Stimulated activated CD4-positive, alpha-beta T cell treated with anti-CD3 and anti-CD28 coated beads, Interleukin-12 subunit alpha, Interleukin-12 subunit beta, amount 100 ng/mL, for 4 hours (primary cell): Measurements from ENCODE around the gene PTPRN2.

Source experiments
- DNase-seq: peaks from one replicate; pipeline ENCODE4 v3.0.0-alpha.2; 2020

PTPRN2 gene

DNA sequence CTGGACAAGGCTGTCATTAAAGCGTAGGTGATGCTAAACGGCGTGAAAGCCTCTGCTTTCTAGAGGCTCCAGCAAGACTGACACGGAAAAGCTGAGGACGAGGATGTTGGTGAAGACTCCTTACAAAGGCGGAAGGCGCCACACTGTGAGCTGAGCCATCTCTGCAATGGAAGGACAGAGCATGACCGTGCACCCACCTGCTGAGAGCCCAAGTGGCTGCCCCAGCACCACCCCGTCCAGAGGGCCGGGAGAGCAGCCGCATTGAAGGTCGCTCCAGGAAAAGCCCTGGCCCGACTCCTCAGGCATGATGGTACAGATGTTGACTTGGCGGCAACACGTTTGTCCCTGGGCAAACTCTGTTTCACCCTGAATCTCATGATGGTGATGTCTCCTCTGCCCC lies 758.1 kb downstream of the PTPRN2 start:
- no peak for DNase-seq

- no peak for DNase-seq
These were observed 758.7 kb downstream of the PTPRN2 start for GRCh38 chr7:157828881-157829280.

GRCh38 chr7:157828190-157828589 lies 759.4 kb downstream of the PTPRN2 start:
- DNase-seq: no peak

DNA sequence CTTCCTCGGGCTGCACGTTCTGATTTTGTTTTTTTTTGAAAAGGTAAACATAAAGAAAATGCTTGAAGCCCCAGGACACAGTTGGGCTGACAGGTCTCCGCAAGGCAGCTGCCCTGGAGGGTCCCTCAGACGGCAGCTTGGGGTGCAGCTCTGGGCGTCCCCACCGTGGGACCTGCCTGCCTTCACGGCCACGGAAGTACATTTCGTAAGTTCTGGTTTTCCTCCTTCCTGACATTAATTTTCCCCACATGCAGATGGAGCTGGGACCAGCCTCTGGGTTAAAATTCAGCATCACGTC lies 759.8 kb downstream of the PTPRN2 start:
- no peak for DNase-seq

DNA sequence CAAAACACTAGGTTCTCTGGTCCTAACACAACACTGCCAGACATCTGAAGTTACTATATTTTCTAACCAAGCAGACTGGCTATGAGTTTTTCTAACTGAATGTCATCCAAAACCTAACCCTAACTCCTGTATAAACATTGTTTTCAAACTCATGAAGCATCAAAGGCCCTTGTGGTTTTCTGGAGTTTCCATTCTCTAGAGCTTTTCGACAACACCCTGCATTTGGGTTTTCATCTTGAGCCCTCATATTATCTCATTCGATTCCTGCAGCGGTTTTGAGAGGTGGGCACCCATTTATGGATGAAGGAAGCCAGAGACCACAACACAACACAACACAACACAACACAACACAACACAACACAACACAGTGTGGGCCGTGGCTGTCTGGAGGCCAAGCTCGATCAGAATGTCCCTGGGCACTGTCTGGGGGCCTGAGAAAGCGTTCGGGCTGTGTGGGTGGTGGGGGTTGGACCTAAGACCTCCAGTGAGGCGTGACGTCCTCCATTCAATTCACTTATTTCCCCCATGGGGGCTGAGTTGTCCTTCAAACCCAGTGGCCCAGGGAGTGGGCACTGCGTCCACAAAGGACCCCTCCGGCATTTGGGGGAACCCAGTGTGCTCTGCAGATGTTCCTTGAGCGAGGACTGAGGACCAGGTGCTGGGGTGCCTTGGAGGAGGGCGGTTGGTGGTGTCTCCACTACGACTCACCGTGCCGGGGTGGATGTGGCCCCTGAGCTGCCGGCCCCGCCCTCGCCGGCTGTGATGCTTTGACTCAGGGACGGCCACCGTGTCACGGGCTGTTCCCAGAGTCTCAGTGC lies 760.4 kb downstream of the PTPRN2 start:
- no peak for DNase-seq

- DNase-seq: no peak
These were observed 761.1 kb downstream of the PTPRN2 start for GRCh38 chr7:157826566-157826965.

GRCh38 chr7:157825325-157825724 lies 762.3 kb downstream of the PTPRN2 start:
- DNase-seq: no peak

- no peak for DNase-seq
These were observed 762.9 kb downstream of the PTPRN2 start for GRCh38 chr7:157824819-157825121.

DNA sequence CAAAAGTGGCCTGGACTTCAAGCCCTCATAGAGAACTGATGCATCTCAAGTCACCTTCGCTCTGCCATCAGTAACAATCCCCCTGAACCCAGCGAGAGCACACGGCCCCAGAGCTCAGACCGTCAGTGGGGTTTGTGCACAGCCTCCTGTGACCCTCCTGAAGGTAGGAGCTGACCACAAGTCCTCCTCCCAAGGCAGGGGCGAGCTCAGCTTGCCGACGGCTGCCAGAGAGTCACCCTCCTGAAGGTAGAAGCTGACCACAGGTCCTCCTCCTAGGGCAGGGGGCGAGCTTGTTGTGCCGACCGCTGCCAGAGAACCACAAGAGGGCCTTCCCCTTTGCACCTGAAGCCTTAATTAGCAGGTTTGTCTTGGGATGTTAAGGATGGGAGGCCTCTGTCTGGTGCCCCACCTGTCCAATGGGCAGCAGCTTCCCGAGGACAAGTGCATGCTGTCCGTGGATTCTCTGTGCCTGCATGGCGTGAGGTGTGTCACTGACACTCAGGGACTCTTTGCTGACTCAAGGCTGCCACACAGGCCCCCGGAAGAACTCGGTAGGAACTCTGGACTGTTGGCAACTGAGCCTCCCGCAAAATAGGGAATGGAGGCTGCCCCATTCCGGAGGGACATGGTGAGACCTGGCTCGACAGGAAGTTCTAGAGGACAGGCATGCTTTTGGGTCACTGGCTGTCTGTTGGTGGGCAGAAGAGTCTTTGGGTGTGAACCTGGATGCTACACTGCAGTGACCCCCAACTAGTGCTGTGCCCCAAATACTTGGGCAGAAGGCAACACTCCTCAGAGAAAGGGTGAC lies 763.4 kb downstream of the PTPRN2 start:
- no peak for DNase-seq

DNA sequence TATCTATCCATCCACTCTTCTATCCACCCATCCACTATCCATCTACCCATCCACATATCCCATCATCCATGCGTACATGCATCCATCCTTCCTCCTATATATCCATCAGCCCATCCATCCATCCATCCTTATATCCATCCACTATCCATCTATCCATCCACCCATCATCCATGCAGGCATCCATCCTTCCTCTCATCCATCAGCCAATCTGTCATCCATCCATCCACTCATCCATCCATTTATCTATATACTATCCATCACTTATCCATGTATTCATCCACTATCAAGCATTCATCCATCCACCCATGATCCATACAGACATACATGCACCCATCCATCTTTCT lies 765.0 kb downstream of the PTPRN2 start:
- DNase-seq: no peak

GRCh38 chr7:157821959-157822687 lies 765.5 kb downstream of the PTPRN2 start:
- no peak for DNase-seq

GRCh38 chr7:157820796-157821195 lies 766.8 kb downstream of the PTPRN2 start:
- no peak for DNase-seq

DNA sequence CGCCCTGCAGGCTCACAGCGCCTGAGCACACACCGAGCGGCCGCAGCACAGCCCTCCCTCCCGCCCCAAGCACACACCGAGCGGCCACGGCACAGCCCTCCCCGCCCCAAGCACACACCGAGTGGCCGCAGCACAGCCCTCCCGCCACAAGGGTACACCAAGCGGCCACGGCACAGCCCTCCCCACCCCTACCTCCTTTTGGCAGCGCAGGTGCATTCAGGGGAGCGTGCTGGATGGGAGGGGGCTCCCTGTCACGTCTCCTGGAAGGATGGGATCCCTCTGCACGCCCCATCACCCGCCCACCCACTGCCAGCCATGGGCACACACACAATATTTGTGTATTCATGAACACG lies 768.2 kb downstream of the PTPRN2 start:
- no peak for DNase-seq

GRCh38 chr7:157818701-157819454 lies 768.7 kb downstream of the PTPRN2 start:
- no peak for DNase-seq

- no peak for DNase-seq
These were observed 769.5 kb downstream of the PTPRN2 start for GRCh38 chr7:157817944-157818700.

GRCh38 chr7:157817433-157817832 lies 770.2 kb downstream of the PTPRN2 start:
- no peak for DNase-seq

DNA sequence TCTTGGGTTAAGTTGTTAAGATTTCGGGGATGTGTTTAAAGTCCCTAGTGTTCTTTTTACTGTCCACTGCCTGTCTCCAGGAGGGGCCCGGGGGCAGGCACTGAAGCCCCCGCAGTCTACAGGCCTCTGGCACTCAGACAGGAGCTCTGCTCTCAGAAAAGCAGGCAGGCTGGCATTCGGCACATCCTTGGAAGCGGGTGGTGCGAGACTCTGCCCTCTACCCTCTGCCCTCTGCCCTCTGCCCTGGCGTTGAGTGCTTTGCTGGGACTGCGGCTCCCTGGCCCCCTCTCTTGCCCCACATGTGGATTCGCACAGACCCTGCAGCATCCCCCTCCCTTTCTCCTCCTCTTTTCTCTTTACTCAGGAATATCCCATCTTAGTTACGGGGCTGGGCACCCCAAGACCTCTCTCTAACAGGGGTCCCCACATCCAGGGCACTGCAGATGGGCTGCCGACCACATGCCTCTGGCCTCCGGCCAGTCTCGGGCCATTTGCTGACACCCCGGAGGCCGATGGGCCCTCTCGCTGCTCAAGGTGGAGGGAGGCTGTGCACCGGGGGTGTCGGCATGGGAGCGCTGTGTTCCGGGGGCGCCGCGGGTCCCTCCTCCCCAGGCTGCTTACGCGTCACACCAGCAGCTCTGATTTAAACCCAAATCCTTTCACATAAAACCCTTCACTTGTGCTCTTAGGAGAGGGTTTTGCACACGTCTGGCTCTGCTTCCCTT lies 770.9 kb downstream of the PTPRN2 start:
- DNase-seq: no peak

DNA sequence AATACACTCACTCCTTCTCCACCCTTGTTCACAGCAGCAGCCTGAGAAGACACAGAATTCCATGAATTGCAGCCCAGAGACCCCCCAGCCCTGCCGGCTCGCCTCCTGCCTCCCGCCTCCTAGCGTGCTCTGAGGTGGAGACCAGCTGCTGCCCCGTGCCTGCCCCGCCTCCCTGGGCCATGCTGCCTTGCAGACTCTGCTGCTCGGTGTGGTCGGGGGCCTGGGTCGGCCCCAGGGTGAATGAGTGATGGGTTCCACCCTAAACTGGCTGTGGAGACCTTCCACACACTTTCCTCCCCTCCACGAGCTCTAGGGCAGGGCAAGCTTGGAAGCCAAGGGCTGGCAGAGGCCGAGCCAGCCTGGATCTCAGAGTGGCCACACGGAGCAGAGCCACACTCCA lies 771.5 kb downstream of the PTPRN2 start:
- DNase-seq: no peak

DNA sequence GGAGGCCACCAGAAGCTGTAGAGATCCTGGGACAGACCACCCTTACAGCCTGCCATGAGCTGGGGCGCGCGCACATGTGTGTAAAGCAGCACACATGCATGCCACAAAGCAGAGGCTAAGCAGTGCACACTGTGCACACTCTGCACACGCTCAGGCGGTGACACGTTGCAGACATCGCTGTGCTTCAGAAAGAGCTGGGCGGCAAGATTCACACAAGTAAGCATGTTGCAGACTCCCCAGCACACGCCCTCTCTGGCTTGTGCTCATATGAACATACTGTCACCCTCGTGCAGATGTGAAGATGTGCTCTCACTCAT lies 772.0 kb downstream of the PTPRN2 start:
- DNase-seq: no peak

- no peak for DNase-seq
These were observed 772.5 kb downstream of the PTPRN2 start for GRCh38 chr7:157814931-157815705.
